Ovary (tissue), 9 donors: ENCODE measurements around the gene NHSL2. TPM values are rescaled to one million over a fixed set of nuclear protein-coding genes. Genes with fewer than 3 reads are reported as not detected.

Experiments used
- DNase-seq, 5 donors: peaks; one replicate each; pipeline ENCODE4 v3.0.0-alpha.2; 2019 to 2020
- H3K27ac ChIP-seq, 2 donors: fragments of 200-600 bp; one replicate each; pipeline versions ENCODE4 v1.5.1 to v1.8.0; 2019 to 2022
- H3K27me3 ChIP-seq: fragments of 200-600 bp; one replicate; pipeline ENCODE4 v1.8.0; 2022
- H3K36me3 ChIP-seq: fragments of 200-600 bp; sonication (generic); one replicate; pipeline ENCODE4 v1.5.1; 2019
- H3K4me1 ChIP-seq: one replicate; pipeline ENCODE4 v1.8.1; 2013; ENCODE audit warnings: mild to moderate bottlenecking, moderate library complexity; ENCODE audit not compliant: insufficient read depth
- H3K4me3 ChIP-seq: fragments of 200-600 bp; sonication (generic); one replicate; pipeline ENCODE4 v1.5.1; 2017
- H3K9me3 ChIP-seq, 2 donors: fragments of 200-600 bp in 1 of 2; sonication (generic) in 1 of 2; one replicate each; pipeline versions ENCODE4 v1.5.1 to v1.8.1; 2013 to 2019; ENCODE audit warnings: mild to moderate bottlenecking in 1 of 2, moderate library complexity in 1 of 2
- CTCF ChIP-seq, 3 donors: fragments of 450-650 bp in 2 of 3; fragments of 200-600 bp in 1 of 3; IDR thresholded peaks; one replicate each; pipeline versions ENCODE4 v1.5.1 to v1.8.0; 2016 to 2022; ENCODE audit warnings: antibody characterized with exemption in 3 of 3, mild to moderate bottlenecking in 1 of 3
- EP300 ChIP-seq: sonication (generic); formaldehyde crosslinking; IDR thresholded peaks from one replicate; pipeline ENCODE4 v1.6.1; 2017; ENCODE audit warnings: antibody characterized with exemption
- POLR2A ChIP-seq: fragments of 450-650 bp; IDR thresholded peaks from one replicate; pipeline ENCODE4 v1.6.1; 2017; ENCODE audit warnings: antibody characterized with exemption, mild to moderate bottlenecking, moderate library complexity
- WGBS, 3 donors: extraction: QIAGEN DNeasy Blood & Tissue Kit in 1 of 3; methylation state at CpG; one replicate each; pipeline versions ENCODE4 v1.1.5 to v1.1.7; 2013 to 2017; 5-methylcytosine and 5-hydroxymethylcytosine counted together
- intact Hi-C, 4 donors: fragments of 100-400 bp; cut with DNase I; formaldehyde crosslinking; loops; one replicate each; pipeline versions ENCODE4 v1.11.0 to v1.15.1; 2022 to 2023
- polyA plus RNA-seq, 2 donors: library from polyadenylated mRNA; stranded (reverse); fragments of 200-250 nt in 1 of 2; fragments of 350-450 nt in 1 of 2; fragmentation: Illumina TruSeq in 1 of 2; extraction: RNeasy Lipid Tissue Mini Kit (QIAGEN cat#74804) in 1 of 2; gene quantifications; one replicate each; pipeline ENCODE4 v1.2.3, GENCODE V29; 2013 to 2014
- total RNA-seq, 7 donors: library from RNA; depleted of rRNA in 2 of 7; stranded (reverse); fragments of >200 nt in 2 of 7; fragmentation: NEBNext Ultra II Directional in 3 of 7; extraction: Animal tissue kit (Norgen Biotek cat#: 25700) in 3 of 7; gene quantifications; one replicate each; pipeline versions ENCODE4 v1.1.0 to v1.2.4, GENCODE V29; 2016 to 2023
- donor health status: DM: no; HTN: no; CAD: no; lungs with moderate emphysema.
- donor health status: DM: no; HTN: no; CAD: no.
- donor health status: Bipolar disorder and iron deficiency.
- donor health status: DM: yes; HTN: yes; CAD: no.
- donor health status: DM: no; HTN: no; CAD: no.
- donor health status: DM: yes; HTN: yes; CAD: no.

The NHSL2 gene
- total and polyA plus RNA-seq, 9 donors = 1.2 to 9.2 (median 4.4) TPM

- Histone ChIP-seq H3K36me3 (no peaks in the 10 kb centered on the region), H3K27ac (no peak overlapping the region), H3K4me3 (no peak overlapping the region), H3K9me3 (no peaks in the 10 kb centered on the region), H3K4me1 (no peaks in the 10 kb centered on the region), H3K27me3 (no peaks in the 10 kb centered on the region)
- WGBS, 3 donors = 79 to 85% (median 80%) methylated on average over 12 of the region's 12 CpGs
- intact Hi-C loops = no loop called here
- TF ChIP-seq POLR2A = no peak
- TF ChIP-seq CTCF (IDR thresholded peaks at IDR 0.05) = no peak
- no peak for TF ChIP-seq EP300
- no peak for DNase-seq
Observed at GRCh38 chrX:72107841-72108595, 197.4 kb downstream of the NHSL2 start.

DNA sequence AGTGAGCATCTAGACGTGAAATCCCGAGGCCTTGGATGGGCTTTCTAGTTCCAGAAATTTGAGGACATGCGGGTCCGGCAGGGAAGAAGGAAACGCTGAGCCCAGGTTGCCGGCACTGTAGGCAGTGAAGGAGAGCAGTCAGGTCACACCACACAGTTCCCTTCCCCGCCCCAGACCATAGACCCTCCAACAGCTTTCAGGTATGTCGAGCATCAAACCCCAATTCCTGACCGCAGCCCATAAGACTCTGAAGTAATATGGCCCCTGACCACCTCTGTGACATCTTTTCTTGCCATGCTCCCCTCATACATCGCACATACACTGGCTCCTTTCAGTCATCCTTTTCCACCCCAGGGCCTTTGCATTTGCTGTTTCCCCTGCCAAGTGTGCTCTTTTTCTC is 198.0 kb downstream of the NHSL2 start:
- Histone ChIP-seq H3K9me3 (no peaks in the 10 kb centered on the region), H3K27ac (no peak overlapping the region), H3K36me3 (no peaks in the 10 kb centered on the region), H3K4me1 (no peaks in the 10 kb centered on the region), H3K4me3 (no peak overlapping the region), H3K27me3 (no peaks in the 10 kb centered on the region)
- no peak for DNase-seq
- no peak for TF ChIP-seq CTCF (IDR thresholded peaks at IDR 0.05)
- 86 to 90% (median 86%) methylated on average over 10 of the region's 10 CpGs for WGBS, 3 donors
- intact Hi-C loops = no loop called here

GRCh38 chrX:72110051-72110875 is 199.6 kb downstream of the NHSL2 start:
- 62 to 67% (median 66%) methylated on average over 13 of the region's 13 CpGs for WGBS, 3 donors
- Histone ChIP-seq H3K4me3 (no peak overlapping the region), H3K9me3 (no peaks in the 10 kb centered on the region), H3K4me1 (no peaks in the 10 kb centered on the region), H3K36me3 (no peaks in the 10 kb centered on the region), H3K27me3 (no peaks in the 10 kb centered on the region), H3K27ac (no peak overlapping the region)
- no peak for TF ChIP-seq CTCF (IDR thresholded peaks at IDR 0.05)
- no peak for TF ChIP-seq EP300
- TF ChIP-seq POLR2A = no peak
- DNase-seq = no peak
- intact Hi-C loops = no loop called here

DNA sequence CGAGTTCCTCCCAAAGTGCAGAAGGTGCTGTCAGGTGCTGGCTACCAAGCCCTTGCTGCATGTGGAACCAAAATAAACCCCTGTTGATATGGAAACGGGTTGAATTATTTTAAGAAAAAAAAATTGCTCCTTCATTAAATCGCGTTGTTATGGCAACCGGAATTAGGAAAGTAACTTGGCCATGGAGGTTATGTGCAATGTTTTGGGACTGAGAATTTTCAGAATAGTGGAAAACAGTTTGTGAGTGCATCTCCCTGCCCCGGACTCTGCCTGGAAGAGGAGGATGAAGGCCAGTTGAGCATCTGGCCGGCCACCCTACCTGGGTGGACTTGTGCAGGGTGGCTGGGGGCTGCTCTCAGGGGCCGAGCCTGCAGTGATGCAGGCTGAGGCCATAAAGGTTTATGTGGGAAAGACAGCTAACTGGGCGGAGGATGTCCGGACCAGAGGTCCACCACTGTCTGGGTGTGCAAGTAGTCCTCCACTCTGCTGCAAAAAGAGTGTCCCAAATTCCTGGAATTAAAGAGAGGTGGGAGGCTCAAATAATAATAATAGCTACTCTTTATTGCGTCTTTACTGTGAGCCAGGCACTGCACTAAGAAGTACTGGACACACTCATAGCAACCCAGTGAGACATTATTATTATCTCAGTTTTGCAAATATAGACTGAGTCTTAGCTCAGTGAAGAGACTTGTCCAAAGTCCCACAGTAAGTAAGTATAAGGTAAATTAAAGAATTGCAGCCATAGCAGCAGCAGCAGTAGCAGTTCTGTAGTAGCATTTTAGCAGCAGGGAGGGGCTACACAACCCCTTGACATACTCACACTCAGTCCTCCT is 200.4 kb downstream of the NHSL2 start:
- TF ChIP-seq EP300 (no peak), POLR2A (no peak)
- no peak overlapping the region for H3K4me3 ChIP-seq
- 74 to 78% (median 75%) methylated on average over 11 of the region's 11 CpGs for WGBS, 3 donors
- H3K36me3 ChIP-seq = no peaks in the 10 kb centered on the region
- intact Hi-C loops = no loop called here
- no peak overlapping the region for H3K27ac ChIP-seq
- no peaks in the 10 kb centered on the region for H3K4me1 ChIP-seq
- H3K27me3 ChIP-seq = no peaks in the 10 kb centered on the region
- H3K9me3 ChIP-seq = no peaks in the 10 kb centered on the region
- no peak for DNase-seq
